Activated CD8-positive, alpha-beta T cell treated with anti-CD3 and anti-CD28 coated beads, Interleukin-2, amount 10 ng/mL, durations not matched to agents 7 days and 5 days (primary cell): ENCODE measurements around the gene TNFSF15. TPM values are rescaled to one million over a fixed set of nuclear protein-coding genes. Genes with fewer than 3 reads are reported as not detected.
"Not testable (repeated sequence)": the region's sequence is repeated elsewhere in the genome, so short reads cannot be mapped to it uniquely, and the experiment has no call there.

Experiments used
- ATAC-seq: fragments of 150-1000 bp; cut with Tn5 transposase; one replicate; pipeline ENCODE4 v1.10.0; 2021; ENCODE audit warnings: moderate library complexity
- CTCF ChIA-PET: fragments of 350-600 bp; sonication (Branson Sonifier 250); formaldehyde crosslinking; loops from one replicate; lab custom pipeline; 2021; ENCODE audit warnings: antibody characterized with exemption; lab: Charles Lee
- POLR2A ChIA-PET: fragments of 350-600 bp; sonication (Branson Sonifier 250); formaldehyde crosslinking; loops from one replicate; lab custom pipeline; 2021; ENCODE audit warnings: antibody characterized with exemption; lab: Charles Lee
- DNase-seq: peaks from one replicate; pipeline ENCODE4 v3.0.0-alpha.2; 2020
- H3K27ac Mint-ChIP-seq: one replicate; pipeline ENCODE4 v1.8.0; 2021; ENCODE audit warnings: mild to moderate bottlenecking, mixed read lengths
- H3K27me3 Mint-ChIP-seq: one replicate; pipeline ENCODE4 v1.8.0; 2021; ENCODE audit warnings: low read depth, mixed read lengths
- H3K36me3 Mint-ChIP-seq: one replicate; pipeline ENCODE4 v1.8.0; 2021; ENCODE audit warnings: low read depth, mixed read lengths
- H3K4me1 Mint-ChIP-seq: one replicate; pipeline ENCODE4 v1.8.0; 2021; ENCODE audit warnings: low read depth, mixed read lengths
- H3K4me3 Mint-ChIP-seq: one replicate; pipeline ENCODE4 v1.8.0; 2021; ENCODE audit warnings: mild to moderate bottlenecking, mixed read lengths
- H3K9me3 Mint-ChIP-seq: one replicate; pipeline ENCODE4 v1.8.0; 2022; ENCODE audit warnings: mixed read lengths; ENCODE audit not compliant: insufficient read depth
- total RNA-seq, 2 experiments: library from RNA; stranded (reverse); gene quantifications; one replicate each; pipeline ENCODE4 v1.2.3, GENCODE V29; 2021

TNFSF15 gene
- total RNA-seq, 2 experiments from 2014 or later = 1.1 TPM

- H3K4me3 Mint-ChIP-seq = no peak overlapping the region
- no peak for DNase-seq
- peaks cover 37% of the 10 kb centered on the region for H3K4me1 Mint-ChIP-seq
- ChIA-PET POLR2A (interaction anchor here (1.4 kb wide), 1 partner anchor 164 kb away, joined by 3 read pairs; no protein-coding TSS in a partner anchor), CTCF (interaction anchor here (0.8 to 12.6 kb wide), 6 partner anchors 64 to 273 kb away, joined by 3 to 304 read pairs (median 38); partner anchors contain the start of gene TEX48)
- no peaks in the 10 kb centered on the region for H3K27me3 Mint-ChIP-seq
- H3K9me3 Mint-ChIP-seq = no peaks in the 10 kb centered on the region
- peaks cover 22% of the 10 kb centered on the region for H3K36me3 Mint-ChIP-seq
- no peak overlapping the region for H3K27ac Mint-ChIP-seq
- ATAC-seq = no peak
Measured at GRCh38 chr9:114743446-114743845, 62.4 kb downstream of the TNFSF15 start.

- Mint-ChIP-seq H3K36me3 (peaks cover 22% of the 10 kb centered on the region), H3K9me3 (peaks cover under 1% of the 10 kb centered on the region), H3K27ac (no peak overlapping the region), H3K4me3 (no peak overlapping the region), H3K4me1 (peaks cover 42% of the 10 kb centered on the region), H3K27me3 (no peaks in the 10 kb centered on the region)
- no peak for DNase-seq
- ChIA-PET POLR2A (interaction anchor here (1.4 kb wide), 1 partner anchor 164 kb away, joined by 3 read pairs; no protein-coding TSS in a partner anchor), CTCF (interaction anchor here (0.6 to 12.6 kb wide), 8 partner anchors 63 to 273 kb away, joined by 3 to 304 read pairs (median 10); partner anchors contain the start of gene TEX48)
- ATAC-seq = no peak
Measured at GRCh38 chr9:114742947-114743346, 62.9 kb downstream of the TNFSF15 start.

- ATAC-seq, H3K27me3 Mint-ChIP-seq, POLR2A ChIA-PET, H3K9me3 Mint-ChIP-seq, H3K4me3 Mint-ChIP-seq, DNase-seq: not testable (repeated sequence)
- CTCF ChIA-PET = interaction anchor here (0.7 to 12.6 kb wide), 6 partner anchors 62 to 274 kb away, joined by 3 to 304 read pairs (median 42); partner anchors contain the start of gene TEX48
- Mint-ChIP-seq H3K36me3 (peaks cover 34% of the 10 kb centered on the region), H3K27ac (peak overlapping the region; percentile 44), H3K4me1 (peaks cover 57% of the 10 kb centered on the region)
Measured at GRCh38 chr9:114741521-114741920, 64.3 kb downstream of the TNFSF15 start.

GRCh38 chr9:114738581-114739316, 67.1 kb downstream of the TNFSF15 start:
- POLR2A ChIA-PET = interaction anchor here (0.9 to 1.1 kb wide), 4 partner anchors 169 to 191 kb away, joined by 3 to 4 read pairs (median 4); no protein-coding TSS in a partner anchor
- peak; percentile 81 for ATAC-seq
- H3K4me3 Mint-ChIP-seq = no peak overlapping the region

GRCh38 chr9:114737847-114738246, 68.0 kb downstream of the TNFSF15 start:
- H3K36me3 Mint-ChIP-seq = peaks cover 49% of the 10 kb centered on the region
- H3K4me1 Mint-ChIP-seq = peaks cover 69% of the 10 kb centered on the region
- ChIA-PET CTCF (interaction anchor here (0.7 to 12.6 kb wide), 29 partner anchors 13 to 332 kb away, joined by 3 to 304 read pairs (median 3); partner anchors contain the start of genes TEX48 and TNFSF8), POLR2A (interaction anchor here (0.5 to 1.6 kb wide), 6 partner anchors 19 to 192 kb away, joined by 3 to 6 read pairs (median 4); no protein-coding TSS in a partner anchor)
- no peaks in the 10 kb centered on the region for H3K27me3 Mint-ChIP-seq
- H3K4me3 Mint-ChIP-seq = no peak overlapping the region
- H3K9me3 Mint-ChIP-seq = peaks cover 5% of the 10 kb centered on the region
- no peak for ATAC-seq
- DNase-seq = no peak
- H3K27ac Mint-ChIP-seq = peak overlapping the region; percentile 86

More at GRCh38 chr9:114738581-114739316, 67.1 kb downstream of the TNFSF15 start:
- Mint-ChIP-seq H3K27ac (peak overlapping the region; percentile 86), H3K36me3 (peaks cover 53% of the 10 kb centered on the region), H3K4me1 (peaks cover 70% of the 10 kb centered on the region), H3K9me3 (peaks cover 5% of the 10 kb centered on the region), H3K27me3 (no peaks in the 10 kb centered on the region)
- peak; percentile 84 for DNase-seq
- CTCF ChIA-PET = interaction anchor here (0.7 to 12.6 kb wide), 28 partner anchors 16 to 333 kb away, joined by 3 to 304 read pairs (median 3); partner anchors contain the start of genes TEX48 and TNFSF8

- Mint-ChIP-seq H3K4me1 (peaks cover 69% of the 10 kb centered on the region), H3K9me3 (peaks cover 5% of the 10 kb centered on the region), H3K36me3 (peaks cover 46% of the 10 kb centered on the region), H3K27ac (peak overlapping the region; percentile 86), H3K4me3 (no peak overlapping the region), H3K27me3 (no peaks in the 10 kb centered on the region)
- ATAC-seq (peak; percentile 25), DNase-seq (no peak)
- CTCF ChIA-PET = interaction anchor here (0.8 to 12.6 kb wide), 8 partner anchors 13 to 279 kb away, joined by 3 to 304 read pairs (median 40); partner anchors contain the start of gene TEX48
- POLR2A ChIA-PET = interaction anchor here (0.8 to 1.6 kb wide), 3 partner anchors 33 to 46 kb away, joined by 3 to 4 read pairs (median 3); no protein-coding TSS in a partner anchor
Measured at GRCh38 chr9:114737118-114737517, 68.7 kb downstream of the TNFSF15 start.

GRCh38 chr9:114735704-114736103, 70.1 kb downstream of the TNFSF15 start:
- ChIA-PET POLR2A (interaction anchor here (1.2 to 1.3 kb wide), 3 partner anchors 16 to 44 kb away, joined by 3 to 7 read pairs (median 4); no protein-coding TSS in a partner anchor), CTCF (interaction anchor here (0.9 to 12.6 kb wide), 15 partner anchors 11 to 330 kb away, joined by 3 to 304 read pairs (median 4); partner anchors contain the start of gene TEX48)
- Mint-ChIP-seq H3K4me1 (peaks cover 63% of the 10 kb centered on the region), H3K4me3 (no peak overlapping the region), H3K27me3 (no peaks in the 10 kb centered on the region), H3K9me3 (peaks cover 5% of the 10 kb centered on the region), H3K36me3 (peaks cover 47% of the 10 kb centered on the region), H3K27ac (peak overlapping the region; percentile 86)
- ATAC-seq = no peak
- DNase-seq = no peak

- not testable (repeated sequence) for H3K4me3 Mint-ChIP-seq, H3K27me3 Mint-ChIP-seq, H3K27ac Mint-ChIP-seq, H3K9me3 Mint-ChIP-seq, ATAC-seq, DNase-seq
- POLR2A ChIA-PET = interaction anchor here (1.2 to 1.3 kb wide), 3 partner anchors 15 to 44 kb away, joined by 3 to 7 read pairs (median 4); no protein-coding TSS in a partner anchor
- H3K36me3 Mint-ChIP-seq = peaks cover 46% of the 10 kb centered on the region
- peaks cover 58% of the 10 kb centered on the region for H3K4me1 Mint-ChIP-seq
- CTCF ChIA-PET = interaction anchor here (0.9 to 12.6 kb wide), 15 partner anchors 11 to 329 kb away, joined by 3 to 304 read pairs (median 4); partner anchors contain the start of gene TEX48
Measured at GRCh38 chr9:114735139-114735538, 70.7 kb downstream of the TNFSF15 start.

Other genes starting within 250 kb of the TNFSF15 start
- gene ATP6V1G1, start 218.3 kb downstream of the TNFSF15 start, total RNA-seq = 10 to 100 TPM; 79.2 to 82.0 TPM
- gene TMEM268, start 194.7 kb downstream of the TNFSF15 start, total RNA-seq = 10 to 100 TPM; 21.3 to 23.3 TPM
- gene TEX53, start 148.2 kb downstream of the TNFSF15 start, total RNA-seq = not detected
- gene TEX48, start 123.8 kb downstream of the TNFSF15 start, total RNA-seq = 1 to 10 TPM in 1 of 2 experiments, under 1 TPM in 1; 0.61 to 1.7 TPM
- 10 to 100 TPM; 52.6 to 55.3 TPM for gene TNFSF8, start 124.6 kb upstream of the TNFSF15 start, total RNA-seq